CD4-positive, alpha-beta T cell (primary cell): ENCODE data around the gene STMN3. TPM values are rescaled to one million over a fixed set of nuclear protein-coding genes. Genes with fewer than 3 reads are reported as not detected.
"Not testable (repeated sequence)": the region's sequence is repeated elsewhere in the genome, so short reads cannot be mapped to it uniquely, and the experiment has no call there.

ENCODE experiments used
- ATAC-seq: fragments of 200-7000 bp; cut with Tn5 transposase; one replicate; pipeline ENCODE4 v1.10.0; 2022; ENCODE audit warnings: mild to moderate bottlenecking; ENCODE audit not compliant: poor library complexity
- CTCF ChIA-PET: fragments of 350-600 bp; sonication (Branson Sonifier 250); formaldehyde crosslinking; loops from one replicate; lab custom pipeline; 2021; ENCODE audit warnings: antibody characterized with exemption, inconsistent platforms; lab: Charles Lee
- POLR2A ChIA-PET: fragments of 350-600 bp; sonication (Branson Sonifier 250); formaldehyde crosslinking; loops from one replicate; lab custom pipeline; 2021; ENCODE audit warnings: antibody characterized with exemption, inconsistent platforms; lab: Charles Lee
- DNase-seq, 14 experiments: peaks; one replicate each; pipeline ENCODE4 v3.0.0-alpha.2; 2013 to 2020; ENCODE audit warnings: mixed read lengths in 2 of 14
- H3K27ac ChIP-seq, 2 donors: one replicate each; pipeline versions ENCODE4 v1.5.1 to v1.7.0; 2013; ENCODE audit warnings: low read length in 2 of 2, low read depth in 1 of 2, mild to moderate bottlenecking in 1 of 2
- H3K27me3 ChIP-seq, 2 experiments: 1 replicate in 1 of 2; 2 replicates in 1 of 2; pipeline versions ENCODE4 v1.6.1 to v1.7.0; 2013; ENCODE audit warnings: low read length in 2 of 2, control low read depth in 1 of 2, mild to moderate bottlenecking in 1 of 2, moderate library complexity in 1 of 2; ENCODE audit not compliant: insufficient read depth in 2 of 2, control insufficient read depth in 1 of 2
- H3K36me3 ChIP-seq: one replicate; pipeline ENCODE4 v1.6.1; 2013; ENCODE audit warnings: low read length, control low read depth; ENCODE audit not compliant: insufficient read depth
- H3K4me1 ChIP-seq: one replicate; pipeline ENCODE4 v1.6.1; 2013; ENCODE audit warnings: low read length, control low read depth; ENCODE audit not compliant: insufficient read depth
- H3K4me3 ChIP-seq: one replicate; pipeline ENCODE4 v1.5.1; 2013; ENCODE audit warnings: mild to moderate bottlenecking, low read length, moderate library complexity
- H3K9me3 ChIP-seq, 2 experiments: 1 replicate in 1 of 2; 2 replicates in 1 of 2; pipeline versions ENCODE4 v1.6.1 to v1.7.0; 2013; ENCODE audit warnings: low read length in 2 of 2, mild to moderate bottlenecking in 2 of 2, control low read depth in 1 of 2, moderate library complexity in 1 of 2; ENCODE audit not compliant: control insufficient read depth in 1 of 2, insufficient read depth in 1 of 2
- H3K27ac Mint-ChIP-seq: one replicate; pipeline ENCODE4 v1.8.0; 2020; ENCODE audit warnings: mixed read lengths
- H3K27me3 Mint-ChIP-seq: one replicate; pipeline ENCODE4 v1.8.0; 2021; ENCODE audit warnings: mixed read lengths
- H3K36me3 Mint-ChIP-seq: one replicate; pipeline ENCODE4 v1.8.0; 2021; ENCODE audit warnings: low read depth, mixed read lengths
- H3K4me1 Mint-ChIP-seq: one replicate; pipeline ENCODE4 v1.8.0; 2021; ENCODE audit warnings: low read depth, mixed read lengths
- H3K4me3 Mint-ChIP-seq: one replicate; pipeline ENCODE4 v1.8.0; 2020; ENCODE audit warnings: mild to moderate bottlenecking, mixed read lengths
- H3K9me3 Mint-ChIP-seq: one replicate; pipeline ENCODE4 v1.8.0; 2020; ENCODE audit warnings: mixed read lengths
- CTCF ChIP-seq: fragments of 200-600 bp; IDR thresholded peaks from one replicate; pipeline ENCODE4 v1.8.0; 2022; ENCODE audit warnings: antibody characterized with exemption, mild to moderate bottlenecking
- intact Hi-C, 2 experiments: fragments of 100-400 bp; cut with DNase I in 1 of 2; cut with micrococcal nuclease in 1 of 2; formaldehyde crosslinking; loops; one replicate each; pipeline versions ENCODE4 v1.15.1 to v1.9.0; 2023 to 2025; cut with DNase I, micrococcal nuclease
- total RNA-seq, 174 experiments: library from RNA in 2 of 174; stranded (reverse) in 2 of 174; gene quantifications; one replicate each; pipeline ENCODE4 v1.2.3 and lab custom pipeline; 2021 to 2026

The STMN3 gene
- total RNA-seq, 2 experiments from 2014 or later: 122 to 127 TPM

GRCh38 chr20:63641792-63642523 is 11.3 kb downstream of the STMN3 start:
- H3K27ac Mint-ChIP-seq: peak overlapping the region; percentile 94
- peak; percentile 48 for TF ChIP-seq CTCF
- H3K36me3 ChIP-seq: peaks cover 8% of the 10 kb centered on the region
- no peaks in the 10 kb centered on the region for H3K9me3 ChIP-seq
- H3K4me3 Mint-ChIP-seq: peak overlapping the region; percentile 88
- ATAC-seq: peak; percentile 60
- peaks cover 4% of the 10 kb centered on the region for H3K27me3 Mint-ChIP-seq
- H3K4me1 ChIP-seq: peaks cover 44% of the 10 kb centered on the region
- H3K4me3 ChIP-seq: peak overlapping the region; percentile 91
- intact Hi-C loops: loop anchor here (1.0 to 2.0 kb wide), 6 partner anchors 15 to 104 kb away; partner anchors contain the start of genes GMEB2 (in 1 of the 2) and RTEL1 (in 1 of the 2)
- DNase-seq: peak; percentile 97 to 100 (median 98)
- no peaks in the 10 kb centered on the region for H3K9me3 Mint-ChIP-seq
- H3K27ac ChIP-seq: peak overlapping the region; percentile 68 to 87
- ChIA-PET POLR2A (interaction anchor here (0.5 to 8.9 kb wide), 28 partner anchors 9 to 339 kb away, joined by 3 to 449 read pairs (median 6); partner anchors contain the start of genes ARFRP1, GMEB2, HELZ2 and LIME1), CTCF (interaction anchor here (0.5 to 1.6 kb wide), 23 partner anchors 10 to 339 kb away, joined by 3 to 14 read pairs (median 4); partner anchors contain the start of genes ARFRP1, GMEB2, HELZ2 and LIME1)
- H3K4me1 Mint-ChIP-seq: peaks cover 35% of the 10 kb centered on the region
- peaks cover 22% of the 10 kb centered on the region for H3K36me3 Mint-ChIP-seq
- H3K27me3 ChIP-seq: no peaks in the 10 kb centered on the region

- intact Hi-C loops: loop anchor here in 1 of 2 experiments (1.0 kb wide), 1 partner anchor 14 kb away; the partner anchor contains the start of gene GMEB2
- POLR2A ChIA-PET: interaction anchor here (0.5 to 8.9 kb wide), 25 partner anchors 10 to 340 kb away, joined by 3 to 449 read pairs (median 8); partner anchors contain the start of genes ARFRP1, GMEB2, HELZ2 and LIME1
- Histone ChIP-seq H3K27me3 (no peaks in the 10 kb centered on the region), H3K4me3 (peak overlapping the region; percentile 91), H3K27ac (peak overlapping the region; percentile 68 to 87), H3K9me3 (no peaks in the 10 kb centered on the region), H3K4me1 (peaks cover 51% of the 10 kb centered on the region), H3K36me3 (peaks cover 8% of the 10 kb centered on the region)
- peak; percentile 51 to 78 (median 57) for DNase-seq
- H3K9me3 Mint-ChIP-seq: no peaks in the 10 kb centered on the region
- H3K4me1 Mint-ChIP-seq: peaks cover 38% of the 10 kb centered on the region
- TF ChIP-seq CTCF: no peak
- peak; percentile 0 for ATAC-seq
- peak overlapping the region; percentile 87 for H3K4me3 Mint-ChIP-seq
- peak overlapping the region; percentile 94 for H3K27ac Mint-ChIP-seq
- H3K36me3 Mint-ChIP-seq: peaks cover 22% of the 10 kb centered on the region
- H3K27me3 Mint-ChIP-seq: peaks cover 4% of the 10 kb centered on the region
- CTCF ChIA-PET: interaction anchor here (1.0 to 1.6 kb wide), 19 partner anchors 10 to 339 kb away, joined by 3 to 14 read pairs (median 5); partner anchors contain the start of genes ARFRP1, GMEB2, HELZ2 and LIME1
These were observed 12.0 kb downstream of the STMN3 start for GRCh38 chr20:63641146-63641791.

GRCh38 chr20:63640686-63641085 is 12.5 kb downstream of the STMN3 start:
- CTCF ChIA-PET: interaction anchor here (1.6 kb wide), 1 partner anchor 103 kb away, joined by 13 read pairs; the partner anchor contains the start of gene PTK6
- not testable (repeated sequence) for H3K27me3 ChIP-seq, ATAC-seq, H3K9me3 ChIP-seq, H3K27me3 Mint-ChIP-seq, H3K9me3 Mint-ChIP-seq, H3K36me3 ChIP-seq
- peak overlapping the region; percentile 91 for H3K4me3 ChIP-seq
- POLR2A ChIA-PET: interaction anchor here (1.3 to 8.9 kb wide), 8 partner anchors 14 to 120 kb away, joined by 4 to 449 read pairs (median 25); partner anchors contain the start of genes GMEB2, HELZ2, LIME1 and PTK6
- H3K27ac Mint-ChIP-seq: peak overlapping the region; percentile 98
- H3K4me1 ChIP-seq: peaks cover 57% of the 10 kb centered on the region
- peak in 9 of 14 experiments; percentile 15 to 58 (median 36) for DNase-seq
- H3K4me1 Mint-ChIP-seq: peaks cover 38% of the 10 kb centered on the region
- H3K27ac ChIP-seq: peak overlapping the region; percentile 58 to 78
- intact Hi-C loops: loop anchor here in 1 of 2 experiments (1.0 kb wide), 1 partner anchor 13 kb away; the partner anchor contains the start of gene GMEB2
- H3K36me3 Mint-ChIP-seq: peaks cover 25% of the 10 kb centered on the region
- peak overlapping the region; percentile 96 for H3K4me3 Mint-ChIP-seq
